ENCODE measurements around the gene MBOAT2.

The MBOAT2 gene

GRCh38 chr2:8989536-8990079 is 13.9 kb downstream of the MBOAT2 start:
- H3K27ac ChIP-seq (ENCODE audit: low read depth, low read length) = no peak overlapping the region
- no peaks in the 10 kb centered on the region for H3K27me3 ChIP-seq (ENCODE audit: insufficient read depth, low read length)
- H3K4me3 ChIP-seq (ENCODE audit: low read length) = no peak overlapping the region
- H3K36me3 ChIP-seq (ENCODE audit: insufficient read depth, low read length) = no peaks in the 10 kb centered on the region
- H3K9ac ChIP-seq (ENCODE audit: low read depth, low read length) = no peak overlapping the region
- no peaks in the 10 kb centered on the region for H3K9me3 ChIP-seq (ENCODE audit: insufficient read depth, low read depth, low read length)
- 93% methylated on average over 5 of the region's 5 CpGs for WGBS
- peaks cover under 1% of the 10 kb centered on the region; the same call in 1 of the 2 replicates for H3K4me1 ChIP-seq (ENCODE audit: insufficient read depth, low read length)

GRCh38 chr2:8987410-8987809 is 16.1 kb downstream of the MBOAT2 start:
- Histone ChIP-seq H3K4me1 (ENCODE audit: insufficient read depth, low read length) (peaks cover 11% of the 10 kb centered on the region), H3K9ac (ENCODE audit: low read depth, low read length) (no peak overlapping the region), H3K4me3 (ENCODE audit: low read length) (no peak overlapping the region), H3K9me3 (ENCODE audit: insufficient read depth, low read depth, low read length) (no peaks in the 10 kb centered on the region), H3K27ac (ENCODE audit: low read depth, low read length) (no peak overlapping the region), H3K36me3 (ENCODE audit: insufficient read depth, low read length) (no peaks in the 10 kb centered on the region), H3K27me3 (ENCODE audit: insufficient read depth, low read length) (no peaks in the 10 kb centered on the region)
- 100% methylated on average over 3 of the region's 3 CpGs for WGBS

GRCh38 chr2:8986327-8986976 is 17.0 kb downstream of the MBOAT2 start:
- no peaks in the 10 kb centered on the region for H3K36me3 ChIP-seq (ENCODE audit: insufficient read depth, low read length)
- H3K27me3 ChIP-seq (ENCODE audit: insufficient read depth, low read length) = no peaks in the 10 kb centered on the region
- no peak overlapping the region for H3K9ac ChIP-seq (ENCODE audit: low read depth, low read length)
- H3K27ac ChIP-seq (ENCODE audit: low read depth, low read length) = no peak overlapping the region
- no peak overlapping the region for H3K4me3 ChIP-seq (ENCODE audit: low read length)
- WGBS = 72% methylated on average over 11 of the region's 11 CpGs
- H3K9me3 ChIP-seq (ENCODE audit: insufficient read depth, low read depth, low read length) = no peaks in the 10 kb centered on the region
- peaks cover 11% of the 10 kb centered on the region for H3K4me1 ChIP-seq (ENCODE audit: insufficient read depth, low read length)

- whole genome bisulfite sequencing = 93% methylated on average over 4 of the region's 4 CpGs
- peaks cover 11% of the 10 kb centered on the region for H3K4me1 ChIP-seq (ENCODE audit: insufficient read depth, low read length)
- no peaks in the 10 kb centered on the region for H3K9me3 ChIP-seq (ENCODE audit: insufficient read depth, low read depth, low read length)
- H3K36me3 ChIP-seq (ENCODE audit: insufficient read depth, low read length) = no peaks in the 10 kb centered on the region
- no peak overlapping the region for H3K27ac ChIP-seq (ENCODE audit: low read depth, low read length)
- no peaks in the 10 kb centered on the region for H3K27me3 ChIP-seq (ENCODE audit: insufficient read depth, low read length)
- no peak overlapping the region for H3K4me3 ChIP-seq (ENCODE audit: low read length)
- H3K9ac ChIP-seq (ENCODE audit: low read depth, low read length) = no peak overlapping the region
Measured at GRCh38 chr2:8985561-8986326, 17.7 kb downstream of the MBOAT2 start.

GRCh38 chr2:8984855-8985254 is 18.6 kb downstream of the MBOAT2 start:
- Histone ChIP-seq H3K9ac (ENCODE audit: low read depth, low read length) (no peak overlapping the region), H3K27me3 (ENCODE audit: insufficient read depth, low read length) (no peaks in the 10 kb centered on the region), H3K9me3 (ENCODE audit: insufficient read depth, low read depth, low read length) (no peaks in the 10 kb centered on the region), H3K4me3 (ENCODE audit: low read length) (no peak overlapping the region), H3K4me1 (ENCODE audit: insufficient read depth, low read length) (peaks cover 11% of the 10 kb centered on the region), H3K27ac (ENCODE audit: low read depth, low read length) (no peak overlapping the region), H3K36me3 (ENCODE audit: insufficient read depth, low read length) (no peaks in the 10 kb centered on the region)
- WGBS = 83% methylated on average over 4 of the region's 4 CpGs

- 92% methylated on average over 3 of the region's 5 CpGs for WGBS
- H3K4me1 ChIP-seq (ENCODE audit: insufficient read depth, low read length) = peaks cover 11% of the 10 kb centered on the region
Measured at GRCh38 chr2:8984157-8984556, 19.3 kb downstream of the MBOAT2 start.

GRCh38 chr2:8983571-8983970 is 19.9 kb downstream of the MBOAT2 start:
- H3K36me3 ChIP-seq (ENCODE audit: insufficient read depth, low read length) = no peaks in the 10 kb centered on the region
- H3K4me3 ChIP-seq (ENCODE audit: low read length) = no peak overlapping the region
- H3K9me3 ChIP-seq (ENCODE audit: insufficient read depth, low read depth, low read length) = no peaks in the 10 kb centered on the region
- no peak overlapping the region for H3K9ac ChIP-seq (ENCODE audit: low read depth, low read length)
- H3K4me1 ChIP-seq (ENCODE audit: insufficient read depth, low read length) = peaks cover 11% of the 10 kb centered on the region
- WGBS = 100% methylated on average over 1 of the region's 1 CpG
- no peaks in the 10 kb centered on the region for H3K27me3 ChIP-seq (ENCODE audit: insufficient read depth, low read length)
- H3K27ac ChIP-seq (ENCODE audit: low read depth, low read length) = no peak overlapping the region

More at GRCh38 chr2:8984157-8984556, 19.3 kb downstream of the MBOAT2 start:
- Histone ChIP-seq H3K36me3 (ENCODE audit: insufficient read depth, low read length) (no peaks in the 10 kb centered on the region), H3K9ac (ENCODE audit: low read depth, low read length) (no peak overlapping the region), H3K27ac (ENCODE audit: low read depth, low read length) (no peak overlapping the region), H3K9me3 (ENCODE audit: insufficient read depth, low read depth, low read length) (no peaks in the 10 kb centered on the region), H3K27me3 (ENCODE audit: insufficient read depth, low read length) (no peaks in the 10 kb centered on the region), H3K4me3 (ENCODE audit: low read length) (no peak overlapping the region)

- Histone ChIP-seq H3K27ac (ENCODE audit: low read depth, low read length) (no peak overlapping the region), H3K9me3 (ENCODE audit: insufficient read depth, low read depth, low read length) (no peaks in the 10 kb centered on the region), H3K27me3 (ENCODE audit: insufficient read depth, low read length) (no peaks in the 10 kb centered on the region), H3K4me3 (ENCODE audit: low read length) (no peak overlapping the region), H3K9ac (ENCODE audit: low read depth, low read length) (no peak overlapping the region), H3K4me1 (ENCODE audit: insufficient read depth, low read length) (peaks cover 11% of the 10 kb centered on the region), H3K36me3 (ENCODE audit: insufficient read depth, low read length) (no peaks in the 10 kb centered on the region)
- 89% methylated on average over 6 of the region's 7 CpGs for WGBS
Measured at GRCh38 chr2:8981876-8982275, 21.6 kb downstream of the MBOAT2 start.

GRCh38 chr2:8980096-8980495 is 23.4 kb downstream of the MBOAT2 start:
- no peaks in the 10 kb centered on the region for H3K9me3 ChIP-seq (ENCODE audit: insufficient read depth, low read depth, low read length)
- no peaks in the 10 kb centered on the region for H3K36me3 ChIP-seq (ENCODE audit: insufficient read depth, low read length)
- no peak overlapping the region for H3K9ac ChIP-seq (ENCODE audit: low read depth, low read length)
- H3K4me3 ChIP-seq (ENCODE audit: low read length) = no peak overlapping the region
- WGBS = 97% methylated on average over 1 of the region's 1 CpG
- H3K27ac ChIP-seq (ENCODE audit: low read depth, low read length) = no peak overlapping the region
- peaks cover 11% of the 10 kb centered on the region for H3K4me1 ChIP-seq (ENCODE audit: insufficient read depth, low read length)
- H3K27me3 ChIP-seq (ENCODE audit: insufficient read depth, low read length) = no peaks in the 10 kb centered on the region

- Histone ChIP-seq H3K4me3 (ENCODE audit: low read length) (no peak overlapping the region), H3K9ac (ENCODE audit: low read depth, low read length) (no peak overlapping the region), H3K9me3 (ENCODE audit: insufficient read depth, low read depth, low read length) (no peaks in the 10 kb centered on the region), H3K27ac (ENCODE audit: low read depth, low read length) (no peak overlapping the region), H3K36me3 (ENCODE audit: insufficient read depth, low read length) (no peaks in the 10 kb centered on the region), H3K27me3 (ENCODE audit: insufficient read depth, low read length) (no peaks in the 10 kb centered on the region), H3K4me1 (ENCODE audit: insufficient read depth, low read length) (no peaks in the 10 kb centered on the region; the same call in 1 of the 2 replicates)
- 92% methylated on average over 4 of the region's 4 CpGs for WGBS
Measured at GRCh38 chr2:8977758-8978157, 25.7 kb downstream of the MBOAT2 start.

- Histone ChIP-seq H3K27ac (ENCODE audit: low read depth, low read length) (no peak overlapping the region), H3K9me3 (ENCODE audit: insufficient read depth, low read depth, low read length) (no peaks in the 10 kb centered on the region), H3K4me3 (ENCODE audit: low read length) (no peak overlapping the region), H3K4me1 (ENCODE audit: insufficient read depth, low read length) (no peaks in the 10 kb centered on the region; the same call in 1 of the 2 replicates), H3K27me3 (ENCODE audit: insufficient read depth, low read length) (no peaks in the 10 kb centered on the region), H3K9ac (ENCODE audit: low read depth, low read length) (no peak overlapping the region), H3K36me3 (ENCODE audit: insufficient read depth, low read length) (no peaks in the 10 kb centered on the region)
- WGBS = 89% methylated on average over 7 of the region's 8 CpGs
Measured at GRCh38 chr2:8976442-8977259, 26.8 kb downstream of the MBOAT2 start.

All from HUES64 (cell line).